ENCODE results near the gene ADAMTS2.

ADAMTS2 gene

GRCh38 chr5:179211068-179211467 is 134.2 kb downstream of the ADAMTS2 start:
- TF ChIP-seq, protein P1, sequence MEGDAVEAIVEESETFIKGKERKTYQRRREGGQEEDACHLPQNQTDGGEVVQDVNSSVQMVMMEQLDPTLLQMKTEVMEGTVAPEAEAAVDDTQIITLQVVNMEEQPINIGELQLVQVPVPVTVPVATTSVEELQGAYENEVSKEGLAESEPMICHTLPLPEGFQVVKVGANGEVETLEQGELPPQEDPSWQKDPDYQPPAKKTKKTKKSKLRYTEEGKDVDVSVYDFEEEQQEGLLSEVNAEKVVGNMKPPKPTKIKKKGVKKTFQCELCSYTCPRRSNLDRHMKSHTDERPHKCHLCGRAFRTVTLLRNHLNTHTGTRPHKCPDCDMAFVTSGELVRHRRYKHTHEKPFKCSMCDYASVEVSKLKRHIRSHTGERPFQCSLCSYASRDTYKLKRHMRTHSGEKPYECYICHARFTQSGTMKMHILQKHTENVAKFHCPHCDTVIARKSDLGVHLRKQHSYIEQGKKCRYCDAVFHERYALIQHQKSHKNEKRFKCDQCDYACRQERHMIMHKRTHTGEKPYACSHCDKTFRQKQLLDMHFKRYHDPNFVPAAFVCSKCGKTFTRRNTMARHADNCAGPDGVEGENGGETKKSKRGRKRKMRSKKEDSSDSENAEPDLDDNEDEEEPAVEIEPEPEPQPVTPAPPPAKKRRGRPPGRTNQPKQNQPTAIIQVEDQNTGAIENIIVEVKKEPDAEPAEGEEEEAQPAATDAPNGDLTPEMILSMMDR (IDR thresholded peaks at IDR 0.05; ENCODE audit: insufficient read depth, low read depth, low read length, missing control alignments): no peak
- DNase-seq (ENCODE audit: low read depth): no peak
- no peak overlapping the region for H3K4me3 ChIP-seq (ENCODE audit: low read depth, low read length)

- TF ChIP-seq, protein P1 (IDR thresholded peaks at IDR 0.05; ENCODE audit: insufficient read depth, low read depth, low read length, missing control alignments): no peak
- H3K4me3 ChIP-seq (ENCODE audit: low read depth, low read length): no peak overlapping the region
- no peak for DNase-seq (ENCODE audit: low read depth)
Observed at GRCh38 chr5:179210478-179210877, 134.8 kb downstream of the ADAMTS2 start.

GRCh38 chr5:179209359-179210150 is 135.7 kb downstream of the ADAMTS2 start:
- H3K4me3 ChIP-seq (ENCODE audit: low read depth, low read length): no peak overlapping the region
- TF ChIP-seq, protein P1 (IDR thresholded peaks at IDR 0.05; ENCODE audit: insufficient read depth, low read depth, low read length, missing control alignments): no peak

GRCh38 chr5:179208706-179209358 is 136.4 kb downstream of the ADAMTS2 start:
- no peak overlapping the region for H3K4me3 ChIP-seq (ENCODE audit: low read depth, low read length)
- TF ChIP-seq, protein P1 (IDR thresholded peaks at IDR 0.05; ENCODE audit: insufficient read depth, low read depth, low read length, missing control alignments): no peak
- no peak for DNase-seq (ENCODE audit: low read depth)

More at GRCh38 chr5:179209359-179210150, 135.7 kb downstream of the ADAMTS2 start:
- DNase-seq (ENCODE audit: low read depth): no peak

- no peak overlapping the region for H3K4me3 ChIP-seq (ENCODE audit: low read depth, low read length)
- TF ChIP-seq, protein P1 (IDR thresholded peaks at IDR 0.05; ENCODE audit: insufficient read depth, low read depth, low read length, missing control alignments): no peak
- no peak for DNase-seq (ENCODE audit: low read depth)
Observed at GRCh38 chr5:179207920-179208705, 137.1 kb downstream of the ADAMTS2 start.

DNA sequence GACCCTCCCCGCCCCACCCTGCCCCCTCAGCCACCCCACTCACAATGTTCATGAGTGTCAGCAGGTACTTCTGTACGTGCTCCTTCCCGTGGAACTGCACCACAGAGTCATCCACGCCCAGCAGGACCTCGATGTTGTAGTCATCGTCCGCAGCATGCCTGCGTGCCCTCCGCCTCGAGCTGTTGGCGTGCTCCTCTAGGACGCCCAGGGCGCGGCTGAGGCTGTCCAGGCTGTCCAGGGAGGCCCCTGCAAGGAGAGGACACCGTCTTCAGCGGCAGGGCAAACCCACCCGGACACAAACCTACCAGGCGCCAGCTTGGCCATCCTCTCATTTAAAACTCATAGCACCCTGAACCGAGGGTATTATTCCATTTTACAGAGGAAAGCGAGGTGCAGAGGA is 137.8 kb downstream of the ADAMTS2 start:
- TF ChIP-seq, protein P1 (IDR thresholded peaks at IDR 0.05; ENCODE audit: insufficient read depth, low read depth, low read length, missing control alignments): no peak
- no peak overlapping the region for H3K4me3 ChIP-seq (ENCODE audit: low read depth, low read length)
- no peak for DNase-seq (ENCODE audit: low read depth)
